H1 (cell line): Measurements from ENCODE around the gene UBE2B. TPM values are rescaled to one million over a fixed set of nuclear protein-coding genes. Genes with fewer than 3 reads are reported as not detected.
A peak's percentile ranks its signal among the peaks of the same experiment; 100 is the strongest.
"Not testable (repeated sequence)": the region's sequence is repeated elsewhere in the genome, so short reads cannot be mapped to it uniquely, and the experiment has no call there.

Experiments
- CTCF ChIA-PET: fragments of 300-600 bp; sonication (Branson Sonifier 250); formaldehyde crosslinking; loops from one replicate; lab custom pipeline; 2021; ENCODE audit not compliant: partially characterized antibody; lab: Charles Lee
- POLR2A ChIA-PET: fragments of 300-600 bp; sonication (Branson Sonifier 250); formaldehyde crosslinking; loops from one replicate; lab custom pipeline; 2021; ENCODE audit warnings: inconsistent platforms; ENCODE audit not compliant: partially characterized antibody; lab: Charles Lee
- DNase-seq, 2 experiments: peaks; one replicate each; pipeline versions ENCODE4 v3.0.0 to v3.0.0-alpha.2; 2010 to 2022; ENCODE audit warnings: low spot score in 2 of 2, low read depth in 1 of 2, mixed read lengths in 1 of 2
- FAIRE-seq: peaks from 2 replicates; lab custom pipeline; 2011; peaks lifted over from hg19 to GRCh38; lab: Jason Lieb, UNC
- H2AFZ ChIP-seq: 2 replicates; pipeline ENCODE4 v1.8.1; 2012; ENCODE audit warnings: low read length, inconsistent platforms
- H2AK5ac ChIP-seq: 2 replicates; pipeline ENCODE4 v1.6.1; 2013; ENCODE audit warnings: low read depth, low read length
- H2BK120ac ChIP-seq: replicated peaks from 2 replicates; pipeline ENCODE3; 2013; ENCODE audit warnings: low read depth, low read length, inconsistent platforms
- H2BK12ac ChIP-seq: 2 replicates; pipeline ENCODE4 v1.6.1; 2013; ENCODE audit warnings: low read depth, low read length
- H2BK15ac ChIP-seq: 2 replicates; pipeline ENCODE4 v1.6.1; 2013; ENCODE audit warnings: low read length
- H2BK20ac ChIP-seq: 2 replicates; pipeline ENCODE4 v1.6.1; 2013; ENCODE audit warnings: low read length
- H2BK5ac ChIP-seq: 2 replicates; pipeline ENCODE4 v1.6.1; 2013; ENCODE audit warnings: low read depth, low read length
- H3K14ac ChIP-seq: 2 replicates; pipeline ENCODE4 v1.6.1; 2013; ENCODE audit warnings: inconsistent platforms; ENCODE audit not compliant: insufficient read length
- H3K18ac ChIP-seq: 2 replicates; pipeline ENCODE4 v1.6.1; 2013; ENCODE audit warnings: low read length; ENCODE audit errors: extremely low read depth
- H3K23ac ChIP-seq: 2 replicates; pipeline ENCODE4 v1.6.1; 2013; ENCODE audit warnings: inconsistent platforms; ENCODE audit not compliant: insufficient read length
- H3K23me2 ChIP-seq: 2 replicates; pipeline ENCODE4 v1.6.1; 2013; ENCODE audit warnings: low read depth, low read length
- H3K27ac ChIP-seq: 2 replicates; pipeline ENCODE4 v1.6.1; 2011; ENCODE audit warnings: low read depth, low read length, inconsistent platforms
- H3K27me3 ChIP-seq, 4 experiments: replicated peaks in 1 of 4; 1 replicate in 1 of 4; 2 replicates in 3 of 4; pipeline versions ENCODE4 v1.6.1 to v1.8.1; 2011 to 2013; ENCODE audit warnings: low read length in 3 of 4, mild to moderate bottlenecking in 3 of 4, inconsistent platforms in 2 of 4, mixed read lengths in 2 of 4, moderate library complexity in 1 of 4; ENCODE audit not compliant: control insufficient read depth in 3 of 4, insufficient read depth in 3 of 4; ENCODE audit errors: extremely low read depth in 1 of 4
- H3K36me3 ChIP-seq, 4 experiments: 2 replicates each; pipeline versions ENCODE4 v1.6.1 to v1.8.1; 2011 to 2013; ENCODE audit warnings: mild to moderate bottlenecking in 4 of 4, low read length in 3 of 4, moderate library complexity in 2 of 4, control low read depth in 1 of 4, inconsistent platforms in 1 of 4; ENCODE audit not compliant: insufficient read depth in 4 of 4, control insufficient read depth in 2 of 4
- H3K4ac ChIP-seq: replicated peaks from 2 replicates; pipeline ENCODE3; 2013; ENCODE audit warnings: low read length, low read depth, mixed read lengths, inconsistent platforms; ENCODE audit not compliant: insufficient read length
- H3K4me1 ChIP-seq, 4 experiments: replicated peaks in 1 of 4; 1 replicate in 1 of 4; 2 replicates in 3 of 4; pipeline versions ENCODE4 v1.6.1 to v1.8.1; 2011 to 2013; ENCODE audit warnings: low read length in 3 of 4, inconsistent platforms in 2 of 4, mixed read lengths in 1 of 4; ENCODE audit not compliant: insufficient read depth in 4 of 4, control insufficient read depth in 3 of 4
- H3K4me2 ChIP-seq, 2 experiments: 2 replicates each; pipeline versions ENCODE4 v1.6.1 to v1.8.1; 2011 to 2013; ENCODE audit warnings: low read depth in 2 of 2, low read length in 2 of 2, control low read depth in 1 of 2, inconsistent platforms in 1 of 2, mild to moderate bottlenecking in 1 of 2; ENCODE audit not compliant: insufficient read depth in 1 of 2
- H3K4me3 ChIP-seq, 4 experiments: fragments of 200-600, 300-600 bp in 1 of 4; sonication (generic), shearing (Covaris generic), sonication (Bioruptor Twin) in 1 of 4; 2 replicates each; pipeline versions ENCODE4 v1.5.1 to v1.8.1; 2011 to 2016; ENCODE audit warnings: low read length in 4 of 4, low read depth in 3 of 4, control low read depth in 2 of 4, inconsistent platforms in 2 of 4, mild to moderate bottlenecking in 2 of 4, mixed read lengths in 1 of 4, moderate library complexity in 1 of 4; ENCODE audit not compliant: insufficient read depth in 2 of 4; ENCODE audit errors: extremely low read depth in 1 of 4
- H3K56ac ChIP-seq: replicated peaks from 2 replicates; pipeline ENCODE3; 2013; ENCODE audit warnings: low read depth, mild to moderate bottlenecking, mixed read lengths, low read length, inconsistent platforms; ENCODE audit not compliant: insufficient read length
- H3K79me1 ChIP-seq: 2 replicates; pipeline ENCODE4 v1.6.1; 2013; ENCODE audit warnings: low read depth, low read length, control low read depth
- H3K79me2 ChIP-seq, 2 experiments: 2 replicates each; pipeline versions ENCODE4 v1.6.1 to v1.8.1; 2012 to 2013; ENCODE audit warnings: low read length in 2 of 2, mild to moderate bottlenecking in 2 of 2, inconsistent platforms in 1 of 2; ENCODE audit not compliant: insufficient read depth in 2 of 2, control insufficient read depth in 1 of 2
- H3K9ac ChIP-seq, 4 experiments: replicated peaks in 1 of 4; 1 replicate in 1 of 4; 2 replicates in 3 of 4; pipeline versions ENCODE4 v1.6.1 to v1.8.1; 2011 to 2013; ENCODE audit warnings: low read depth in 3 of 4, low read length in 3 of 4, control low read depth in 2 of 4, mild to moderate bottlenecking in 2 of 4, moderate library complexity in 2 of 4, inconsistent platforms in 1 of 4; ENCODE audit errors: extremely low read depth in 1 of 4
- H3K9me3 ChIP-seq, 2 experiments: 2 replicates each; pipeline versions ENCODE4 v1.6.1 to v1.8.1; 2012 to 2013; ENCODE audit warnings: mild to moderate bottlenecking in 2 of 2, moderate library complexity in 2 of 2, control low read depth in 1 of 2, inconsistent platforms in 1 of 2, low read depth in 1 of 2, low read length in 1 of 2, mixed read lengths in 1 of 2; ENCODE audit not compliant: insufficient read depth in 2 of 2
- H4K20me1 ChIP-seq, 2 experiments: replicated peaks in 1 of 2; 2 replicates each; pipeline versions ENCODE3 to v1.8.1; 2011 to 2013; ENCODE audit warnings: inconsistent platforms in 2 of 2, low read length in 2 of 2, mild to moderate bottlenecking in 1 of 2; ENCODE audit not compliant: insufficient read depth in 2 of 2, control insufficient read depth in 1 of 2
- H4K5ac ChIP-seq: 2 replicates; pipeline ENCODE4 v1.6.1; 2013; ENCODE audit warnings: low read length, low read depth, mixed read lengths, inconsistent platforms; ENCODE audit not compliant: insufficient read length
- H4K8ac ChIP-seq: 2 replicates; pipeline ENCODE4 v1.8.0; 2013; ENCODE audit warnings: mild to moderate bottlenecking, moderate library complexity, low read length, inconsistent platforms; ENCODE audit not compliant: insufficient read depth; ENCODE audit errors: extremely low read depth
- H4K91ac ChIP-seq: replicated peaks from 2 replicates; pipeline ENCODE3; 2013; ENCODE audit warnings: low read length, mixed read lengths, inconsistent platforms; ENCODE audit not compliant: insufficient read length
- WGBS, 2 experiments: shearing (Covaris generic) in 1 of 2; methylation state at CpG; one replicate each; pipeline versions ENCODE4 v1.1.6 to v1.1.7; 2013 to 2015; ENCODE audit warnings: low lambda C conversion rate in 2 of 2, mixed read lengths in 2 of 2, inconsistent platforms in 1 of 2, low coverage in 1 of 2, missing lambda C conversion rate in 1 of 2; ENCODE audit not compliant: insufficient replicate concordance in 2 of 2, insufficient coverage in 1 of 2, insufficient read length in 1 of 2; ENCODE audit errors: extremely low coverage in 1 of 2, missing lambda C conversion rate in 1 of 2; 5-methylcytosine and 5-hydroxymethylcytosine counted together
- polyA plus RNA-seq, 7 experiments: library from polyadenylated mRNA; depleted of rRNA in 3 of 7; stranded (reverse) in 5 of 7; unstranded in 2 of 7; fragments of >200 nt in 5 of 7; fragments of 200-250 nt in 2 of 7; gene quantifications; 1 replicate in 5 of 7; 2 replicates in 1 of 7; 4 replicates in 1 of 7; pipeline versions ENCODE4 v1.2.1 to v1.2.3, GENCODE V29; 2011 to 2013; ENCODE audit warnings: missing spikeins in 2 of 7, mixed read lengths in 2 of 7
- total RNA-seq: library from RNA; stranded (reverse); fragmentation: NEBNext Ultra II Directional; extraction: Animal tissue kit (Norgen Biotek cat#: 25700); gene quantifications from 2 replicates; pipeline ENCODE4 v1.2.1, GENCODE V29; 2021

Gene UBE2B
- total and polyA plus RNA-seq, 2 of the 8 experiments (the other 6 are each of a cell fraction or from before 2014, with no cell fraction given): 15.9 to 46.8 TPM

DNA sequence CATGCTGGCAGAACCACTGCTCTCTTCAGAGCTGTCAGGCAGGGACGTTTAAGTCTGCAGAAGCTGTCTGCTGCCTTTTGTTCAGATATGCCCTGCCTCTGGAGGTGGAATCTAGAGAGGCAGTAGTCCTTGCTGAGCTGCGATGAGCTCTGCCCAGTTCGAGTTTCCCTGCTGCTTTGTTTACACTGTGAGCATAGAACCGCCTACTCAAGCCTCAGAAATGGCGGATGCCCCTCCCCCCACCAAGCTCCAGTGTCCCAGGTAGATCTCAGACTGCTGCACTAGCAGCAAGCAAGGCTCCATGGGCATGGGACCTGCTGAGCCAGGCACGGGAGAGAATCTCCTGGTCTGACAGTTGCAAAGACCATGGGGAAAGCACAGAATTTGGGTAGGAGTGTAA, 34.5 kb upstream of the UBE2B start:
- H4K5ac ChIP-seq, H2AFZ ChIP-seq, H2BK20ac ChIP-seq, H2BK5ac ChIP-seq, H2BK15ac ChIP-seq, H2BK120ac ChIP-seq, H3K23ac ChIP-seq, H3K14ac ChIP-seq, H3K27ac ChIP-seq, H2BK12ac ChIP-seq, H3K4me2 ChIP-seq, H4K91ac ChIP-seq, H4K20me1 ChIP-seq, H3K4me1 ChIP-seq, H3K56ac ChIP-seq, H3K79me1 ChIP-seq, H3K9ac ChIP-seq, H3K36me3 ChIP-seq, POLR2A ChIA-PET, H3K4me3 ChIP-seq, H2AK5ac ChIP-seq, H3K4ac ChIP-seq, FAIRE-seq, H3K23me2 ChIP-seq, H3K79me2 ChIP-seq, H3K18ac ChIP-seq, H3K27me3 ChIP-seq: not testable (repeated sequence)
- DNase-seq: peak in 1 of 2 experiments; percentile 13
- WGBS, 2 experiments: 87% methylated on average over 6 of the region's 6 CpGs; no CpG with 5 or more reads in 1 of the 2 experiments
- peak overlapping the region; percentile 68; the same call in 1 of the 2 replicates for H4K8ac ChIP-seq
- peaks cover 9 to 10% of the 10 kb centered on the region in 2 experiments; a peak in 2 of 4 replicates for H3K9me3 ChIP-seq
- CTCF ChIA-PET: interaction anchor here (0.8 kb wide), 1 partner anchor 1876 kb away, joined by 3 read pairs; no protein-coding TSS in a partner anchor

DNA sequence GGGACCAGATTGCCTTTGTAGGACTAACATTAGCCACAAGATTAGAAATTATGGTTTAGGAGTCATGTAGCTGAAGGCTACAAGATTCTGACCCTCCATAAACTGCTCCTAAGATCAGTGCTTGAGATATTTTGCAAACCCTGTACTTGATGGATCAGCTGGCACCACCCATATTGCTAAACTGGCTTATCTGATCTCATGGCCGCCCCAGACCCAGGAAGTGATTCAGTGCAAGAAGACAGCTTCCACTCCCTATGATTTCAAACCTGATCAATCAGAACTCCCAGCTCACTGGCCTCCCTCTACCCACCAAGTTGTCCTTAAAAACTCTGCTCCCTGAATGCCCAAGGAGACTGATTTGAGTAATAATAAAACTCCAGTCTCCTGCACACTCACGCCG, 27.9 kb upstream of the UBE2B start:
- DNase-seq, H3K4me1 ChIP-seq, H3K27ac ChIP-seq, H3K9me3 ChIP-seq, H3K23me2 ChIP-seq, H4K91ac ChIP-seq, H3K36me3 ChIP-seq, H2BK5ac ChIP-seq, H3K23ac ChIP-seq, H3K56ac ChIP-seq, H4K5ac ChIP-seq, CTCF ChIA-PET, H2AK5ac ChIP-seq, H2BK15ac ChIP-seq, H2BK20ac ChIP-seq, H3K4ac ChIP-seq, H3K79me1 ChIP-seq, H3K79me2 ChIP-seq, H4K8ac ChIP-seq, H3K4me3 ChIP-seq, H2AFZ ChIP-seq, H3K27me3 ChIP-seq, H3K14ac ChIP-seq, H3K18ac ChIP-seq, H2BK120ac ChIP-seq, H2BK12ac ChIP-seq, H3K4me2 ChIP-seq, H3K9ac ChIP-seq, FAIRE-seq, H4K20me1 ChIP-seq: not testable (repeated sequence)
- 92% methylated on average over 3 of the region's 3 CpGs; no CpG with 5 or more reads in 1 of the 2 experiments for WGBS, 2 experiments
- POLR2A ChIA-PET: interaction anchor here (0.6 kb wide), 2 partner anchors 40 to 132 kb away, joined by 3 read pairs; no protein-coding TSS in a partner anchor
